ENCODE results near the gene CDX2. TPM values are rescaled to one million over a fixed set of nuclear protein-coding genes. Genes with fewer than 3 reads are reported as not detected.
A peak's percentile ranks its signal among the peaks of the same experiment; 100 is the strongest.

The CDX2 gene
- total RNA-seq, 1 donor from 2014 or later, result 1.1 TPM

GRCh38 chr13:27920677-27921420 lies 48.3 kb downstream of the CDX2 start:
- no peaks in the 10 kb centered on the region for H3K36me3 Mint-ChIP-seq (ENCODE audit: unreplicated experiment)
- H3K9me3 Mint-ChIP-seq (ENCODE audit: unreplicated experiment), result peaks cover 19% of the 10 kb centered on the region
- H3K27ac Mint-ChIP-seq (ENCODE audit: unreplicated experiment), result no peak overlapping the region
- TF ChIP-seq CTCF (IDR thresholded peaks at IDR 0.05; ENCODE audit: partially characterized antibody, unreplicated experiment), result no peak
- peaks cover 46% of the 10 kb centered on the region for H3K27me3 Mint-ChIP-seq (ENCODE audit: unreplicated experiment)
- peak overlapping the region; percentile 80 for H3K4me3 Mint-ChIP-seq (ENCODE audit: unreplicated experiment)
- H3K4me1 Mint-ChIP-seq (ENCODE audit: low read depth, unreplicated experiment), result peaks cover 4% of the 10 kb centered on the region
- peak; percentile 35 for DNase-seq

GRCh38 chr13:27919934-27920676 lies 49.0 kb downstream of the CDX2 start, which contains the start of gene PDX1:
Gene PDX1, plus strand, starts transcription at chr13:27920000. Its CDS starts 139 bp downstream, at chr13:27920139.
- TF ChIP-seq CTCF (IDR thresholded peaks at IDR 0.05; ENCODE audit: partially characterized antibody, unreplicated experiment), result no peak

DNA sequence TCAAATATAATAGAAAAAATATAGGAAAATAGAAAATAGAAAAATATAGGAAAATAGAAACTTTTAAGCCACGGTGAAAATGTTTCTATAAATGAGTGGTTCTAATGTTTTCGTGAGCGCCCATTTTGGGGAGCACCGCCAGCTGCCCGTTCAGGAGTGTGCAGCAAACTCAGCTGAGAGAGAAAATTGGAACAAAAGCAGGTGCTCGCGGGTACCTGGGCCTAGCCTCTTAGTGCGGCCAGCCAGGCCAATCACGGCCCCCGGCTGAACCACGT lies 49.5 kb downstream of the CDX2 start:
- peaks cover 19% of the 10 kb centered on the region for H3K9me3 Mint-ChIP-seq (ENCODE audit: unreplicated experiment)
- peaks cover 50% of the 10 kb centered on the region for H3K27me3 Mint-ChIP-seq (ENCODE audit: unreplicated experiment)
- peak overlapping the region; percentile 75 for H3K4me3 Mint-ChIP-seq (ENCODE audit: unreplicated experiment)
- no peaks in the 10 kb centered on the region for H3K36me3 Mint-ChIP-seq (ENCODE audit: unreplicated experiment)
- no peak for TF ChIP-seq CTCF (IDR thresholded peaks at IDR 0.05; ENCODE audit: partially characterized antibody, unreplicated experiment)
- peaks cover 4% of the 10 kb centered on the region for H3K4me1 Mint-ChIP-seq (ENCODE audit: low read depth, unreplicated experiment)
- no peak for DNase-seq
- no peak overlapping the region for H3K27ac Mint-ChIP-seq (ENCODE audit: unreplicated experiment)

More at GRCh38 chr13:27919934-27920676, 49.0 kb downstream of the CDX2 start, which contains the start of gene PDX1:
- peak; percentile 71 for DNase-seq
- H3K9me3 Mint-ChIP-seq (ENCODE audit: unreplicated experiment), result peaks cover 19% of the 10 kb centered on the region
- H3K27ac Mint-ChIP-seq (ENCODE audit: unreplicated experiment), result no peak within 1 kb of the TSS
- H3K4me3 Mint-ChIP-seq (ENCODE audit: unreplicated experiment), result peak within 1 kb of the TSS; percentile 80
- H3K36me3 Mint-ChIP-seq (ENCODE audit: unreplicated experiment), result no peaks in the 10 kb centered on the region
- peaks cover 47% of the 10 kb centered on the region for H3K27me3 Mint-ChIP-seq (ENCODE audit: unreplicated experiment)
- peaks cover 4% of the 10 kb centered on the region for H3K4me1 Mint-ChIP-seq (ENCODE audit: low read depth, unreplicated experiment)

DNA sequence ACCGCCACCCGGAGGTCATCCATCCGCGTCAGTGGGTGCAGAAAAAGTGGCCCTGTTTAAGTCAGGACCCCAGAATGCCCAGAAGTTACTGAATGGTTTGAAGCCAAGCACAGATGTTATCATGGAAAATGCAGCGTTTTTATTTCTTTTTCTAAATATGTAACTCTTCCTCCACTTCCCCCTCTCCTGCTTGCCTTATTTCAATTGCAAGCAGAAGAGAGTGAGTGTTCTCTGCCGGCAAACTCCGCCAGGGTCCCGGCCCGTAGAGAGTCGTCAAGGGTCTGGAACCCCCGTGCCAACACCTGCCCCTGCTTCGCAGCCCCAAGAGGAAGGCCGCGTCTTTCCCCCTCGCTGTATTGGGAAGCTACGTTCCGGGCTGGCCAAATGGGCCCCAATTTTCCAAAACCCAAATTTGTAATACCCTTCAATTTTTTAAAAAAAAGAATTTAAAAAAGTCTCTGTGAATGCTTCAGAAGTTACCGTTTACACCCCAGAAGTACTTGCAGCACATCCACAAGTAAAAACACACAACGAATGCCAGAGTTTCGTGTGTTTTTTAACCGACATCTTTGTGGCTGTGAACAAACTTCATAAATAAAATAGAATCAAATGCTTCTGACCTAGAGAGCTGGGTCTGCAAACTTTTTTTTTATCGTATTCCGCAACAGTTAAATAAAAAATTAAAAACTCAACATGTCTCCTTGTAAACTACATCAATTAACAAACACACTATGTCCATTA lies 50.0 kb downstream of the CDX2 start:
- Mint-ChIP-seq H3K9me3 (ENCODE audit: unreplicated experiment) (peaks cover 17% of the 10 kb centered on the region), H3K4me3 (ENCODE audit: unreplicated experiment) (peak overlapping the region; percentile 89), H3K36me3 (ENCODE audit: unreplicated experiment) (no peaks in the 10 kb centered on the region), H3K27ac (ENCODE audit: unreplicated experiment) (no peak overlapping the region), H3K4me1 (ENCODE audit: low read depth, unreplicated experiment) (peaks cover 4% of the 10 kb centered on the region), H3K27me3 (ENCODE audit: unreplicated experiment) (peaks cover 50% of the 10 kb centered on the region)
- DNase-seq, result no peak
- no peak for TF ChIP-seq CTCF (IDR thresholded peaks at IDR 0.05; ENCODE audit: partially characterized antibody, unreplicated experiment)

Data from glutamatergic neuron (in vitro differentiated cells).